Left ventricle myocardium inferior (tissue), 1 donor: Measurements from ENCODE around the gene DLEC1. TPM values are rescaled to one million over a fixed set of nuclear protein-coding genes. Genes with fewer than 3 reads are reported as not detected.

ENCODE experiments used
- DNase-seq: peaks from one replicate; pipeline ENCODE4 v3.0.0-alpha.2; 2020
- H3K27ac ChIP-seq: fragments of 200-600 bp; replicated peaks from 2 replicates; pipeline ENCODE4 v1.8.0; 2021
- H3K27me3 ChIP-seq: fragments of 200-600 bp; 2 replicates; pipeline ENCODE4 v1.8.0; 2021; ENCODE audit warnings: low read depth
- H3K36me3 ChIP-seq: fragments of 200-600 bp; 2 replicates; pipeline ENCODE4 v1.8.0; 2021
- H3K4me1 ChIP-seq: fragments of 200-600 bp; 2 replicates; pipeline ENCODE4 v1.8.0; 2021
- H3K4me3 ChIP-seq: fragments of 200-600 bp; 2 replicates; pipeline ENCODE4 v1.8.0; 2021; ENCODE audit warnings: mild to moderate bottlenecking, moderate library complexity
- H3K9me3 ChIP-seq: fragments of 200-600 bp; replicated peaks from 2 replicates; pipeline ENCODE4 v1.8.0; 2021
- CTCF ChIP-seq: fragments of 200-600 bp; IDR thresholded peaks from 2 replicates; pipeline ENCODE4 v1.8.0; 2021; ENCODE audit warnings: antibody characterized with exemption, mild to moderate bottlenecking, borderline replicate concordance
- intact Hi-C: fragments of 100-400 bp; cut with micrococcal nuclease; formaldehyde crosslinking; loops from one replicate; pipeline ENCODE4 v1.11.0; 2022
- total RNA-seq: library from RNA; stranded (reverse); fragmentation: NEBNext Ultra II Directional; extraction: Animal tissue kit (Norgen Biotek cat#: 25700); gene quantifications from one replicate; pipeline ENCODE4 v1.2.1, GENCODE V29; 2021
- donor health status: DM: no; HTN: yes; CAD: no; lungs with severe emphysema.

Gene DLEC1
- total RNA-seq, 1 donor from 2014 or later = 0.08 TPM

DNA sequence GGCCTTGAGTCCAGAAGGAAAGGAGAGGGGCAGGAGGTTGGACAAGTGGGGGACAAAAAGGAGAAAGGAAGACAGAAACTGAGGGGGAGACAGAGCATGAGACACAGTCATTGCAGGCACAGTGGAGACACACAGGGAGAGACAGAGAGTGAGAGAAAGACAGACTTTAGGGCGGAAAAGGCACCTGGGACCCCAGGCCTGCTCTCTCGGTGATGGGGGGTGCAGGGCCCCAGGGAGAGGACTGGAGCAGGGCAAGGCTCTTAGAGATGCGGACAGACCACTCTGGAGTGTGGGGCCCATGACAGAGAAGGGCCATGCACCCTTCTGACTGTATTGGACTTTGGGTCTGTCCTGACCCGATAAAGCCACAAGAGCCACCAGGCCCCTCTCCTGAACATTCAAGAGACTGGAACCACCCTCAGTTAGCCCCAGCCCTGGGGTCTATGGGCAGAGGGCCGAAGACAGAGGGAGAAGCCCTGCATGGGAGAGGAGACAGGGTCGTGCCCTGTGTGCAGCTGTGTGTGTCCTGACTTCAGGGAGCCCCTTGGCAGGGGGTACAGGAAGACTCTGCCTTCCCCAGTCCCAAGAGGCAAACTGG, 22.1 kb upstream of the DLEC1 start:
- TF ChIP-seq CTCF = no peak
- Histone ChIP-seq H3K4me3 (no peak overlapping the region), H3K4me1 (peaks cover 10% of the 10 kb centered on the region), H3K27me3 (no peaks in the 10 kb centered on the region), H3K36me3 (peaks cover 48% of the 10 kb centered on the region), H3K27ac (no peak overlapping the region), H3K9me3 (peaks cover 10% of the 10 kb centered on the region)
- intact Hi-C loops = no loop called here
- no peak for DNase-seq

DNA sequence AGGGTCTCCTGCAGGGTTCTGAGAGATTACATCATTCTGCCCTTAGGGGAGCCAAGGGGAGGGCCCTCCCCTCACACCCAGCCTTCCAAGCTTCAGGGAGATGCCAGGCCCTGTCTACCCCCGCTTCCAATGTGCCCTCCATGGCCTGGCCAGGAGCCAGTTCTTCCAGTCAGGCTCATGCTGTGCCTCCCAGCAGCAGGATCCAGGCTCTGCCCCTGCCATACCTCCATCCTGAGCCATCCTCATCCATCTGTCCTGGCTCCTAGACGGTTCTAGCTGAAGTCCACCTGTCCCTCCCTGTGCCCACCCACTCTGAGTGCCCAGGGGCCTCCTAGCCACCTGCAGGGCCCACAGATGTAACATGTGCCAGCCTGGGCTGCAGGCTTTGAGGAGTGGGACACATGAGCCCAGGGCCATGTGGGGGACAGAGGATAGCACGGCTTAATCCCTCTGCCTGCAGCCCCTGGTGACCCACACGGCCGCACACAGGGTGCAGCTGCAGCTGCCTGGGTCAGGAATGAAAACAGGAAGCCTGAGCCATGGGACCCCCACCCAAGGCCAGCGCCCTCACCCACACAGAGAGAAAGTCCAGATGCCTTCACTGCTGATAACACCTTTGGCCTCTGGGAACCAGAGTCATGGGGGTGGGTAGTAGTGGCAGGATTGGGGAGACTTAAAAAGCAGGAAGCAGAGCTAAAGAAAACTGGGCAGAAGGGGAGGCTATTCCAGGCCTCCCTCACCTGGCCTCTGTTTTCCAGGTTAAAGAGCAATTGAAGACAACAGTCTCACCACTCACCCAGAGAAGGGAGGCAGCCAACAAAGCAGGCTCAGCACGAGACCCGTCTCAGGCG, 21.3 kb upstream of the DLEC1 start:
- no peak for DNase-seq
- peaks cover 13% of the 10 kb centered on the region for H3K4me1 ChIP-seq
- H3K27me3 ChIP-seq = no peaks in the 10 kb centered on the region
- H3K4me3 ChIP-seq = no peak overlapping the region
- peak overlapping the region; percentile 40 for H3K27ac ChIP-seq
- intact Hi-C loops = no loop called here
- TF ChIP-seq CTCF = no peak
- H3K36me3 ChIP-seq = peaks cover 48% of the 10 kb centered on the region
- peaks cover 10% of the 10 kb centered on the region for H3K9me3 ChIP-seq

DNA sequence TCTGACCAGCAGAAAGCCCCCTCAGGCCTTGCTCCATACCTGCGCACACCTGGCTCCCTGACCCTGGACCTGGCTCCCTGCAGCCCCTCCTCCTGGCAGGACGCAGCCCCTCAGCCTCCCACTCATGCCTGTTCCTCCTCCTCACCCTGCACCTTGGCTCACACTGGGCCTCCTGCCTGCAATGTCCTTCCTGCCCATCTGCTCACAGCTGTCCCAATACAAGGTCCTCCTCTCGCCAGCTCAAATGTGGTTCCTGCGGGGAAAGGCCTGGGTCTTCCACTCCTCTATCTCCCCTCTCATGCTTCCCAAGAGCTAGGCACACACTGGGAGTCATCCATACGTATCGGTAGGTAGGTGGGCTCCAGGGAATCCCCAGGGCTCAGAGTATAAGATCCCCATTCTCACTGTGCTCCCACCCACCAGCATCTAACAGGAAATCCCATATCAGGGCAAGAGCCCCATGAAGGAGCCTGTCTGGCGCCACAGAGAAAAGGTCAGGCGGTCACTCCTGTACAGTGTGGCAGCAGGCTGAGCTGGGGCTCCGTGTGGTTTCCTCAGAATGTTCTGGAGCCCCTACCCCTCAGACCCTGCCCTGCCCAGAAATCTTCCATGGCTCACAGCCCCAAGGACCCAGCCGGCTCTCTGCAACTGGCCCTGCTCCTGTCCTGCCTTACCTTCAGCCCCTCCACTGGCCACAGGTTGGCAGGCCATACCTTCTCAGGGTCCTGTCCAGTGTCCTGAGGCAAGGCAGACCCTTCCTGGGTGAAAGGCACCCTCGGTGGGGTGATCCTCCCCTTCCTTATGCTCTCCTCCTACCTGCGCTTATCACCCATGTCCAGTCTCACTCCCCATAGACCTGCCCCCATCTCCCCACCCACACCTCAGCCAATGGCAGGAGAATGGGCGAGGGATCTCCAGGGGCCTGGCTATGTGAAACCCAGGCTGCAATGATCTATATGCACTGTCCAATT, 20.4 kb upstream of the DLEC1 start:
- Histone ChIP-seq H3K36me3 (peaks cover 48% of the 10 kb centered on the region), H3K9me3 (peaks cover 10% of the 10 kb centered on the region), H3K4me3 (no peak overlapping the region), H3K27ac (peak overlapping the region; percentile 40), H3K4me1 (peaks cover 23% of the 10 kb centered on the region), H3K27me3 (no peaks in the 10 kb centered on the region)
- TF ChIP-seq CTCF = no peak
- DNase-seq = no peak
- intact Hi-C loops = no loop called here

GRCh38 chr3:38019658-38020341, 19.2 kb upstream of the DLEC1 start:
- Histone ChIP-seq H3K4me3 (no peak overlapping the region), H3K27me3 (no peaks in the 10 kb centered on the region), H3K36me3 (peaks cover 41% of the 10 kb centered on the region), H3K4me1 (peaks cover 34% of the 10 kb centered on the region), H3K9me3 (peaks cover 10% of the 10 kb centered on the region), H3K27ac (no peak overlapping the region)
- DNase-seq = no peak
- TF ChIP-seq CTCF = no peak
- intact Hi-C loops = no loop called here

DNA sequence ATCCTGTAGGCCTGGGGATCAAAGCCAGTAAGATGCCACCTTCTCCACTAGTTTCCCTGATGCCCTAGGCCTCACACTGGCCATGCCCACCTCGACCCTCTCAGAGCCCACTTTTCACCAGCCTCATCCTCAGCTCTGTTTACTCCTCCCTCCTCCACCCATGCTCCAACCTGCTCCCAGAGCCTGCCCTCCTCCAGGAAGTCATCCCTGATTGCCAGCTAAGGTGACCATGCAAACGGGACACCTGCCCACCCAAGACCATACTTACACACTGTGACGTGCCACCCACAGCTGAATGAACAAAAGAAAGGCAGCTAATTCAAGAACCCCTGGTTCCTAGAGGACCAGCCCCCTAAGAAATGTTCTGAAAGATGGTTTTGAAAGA, 18.7 kb upstream of the DLEC1 start:
- no peak for TF ChIP-seq CTCF
- Histone ChIP-seq H3K36me3 (peaks cover 35% of the 10 kb centered on the region), H3K4me1 (peaks cover 36% of the 10 kb centered on the region), H3K4me3 (no peak overlapping the region), H3K27me3 (no peaks in the 10 kb centered on the region), H3K27ac (no peak overlapping the region), H3K9me3 (peaks cover 10% of the 10 kb centered on the region)
- no peak for DNase-seq
- intact Hi-C loops = no loop called here
